ENCODE data around the gene SNX22.

DNA sequence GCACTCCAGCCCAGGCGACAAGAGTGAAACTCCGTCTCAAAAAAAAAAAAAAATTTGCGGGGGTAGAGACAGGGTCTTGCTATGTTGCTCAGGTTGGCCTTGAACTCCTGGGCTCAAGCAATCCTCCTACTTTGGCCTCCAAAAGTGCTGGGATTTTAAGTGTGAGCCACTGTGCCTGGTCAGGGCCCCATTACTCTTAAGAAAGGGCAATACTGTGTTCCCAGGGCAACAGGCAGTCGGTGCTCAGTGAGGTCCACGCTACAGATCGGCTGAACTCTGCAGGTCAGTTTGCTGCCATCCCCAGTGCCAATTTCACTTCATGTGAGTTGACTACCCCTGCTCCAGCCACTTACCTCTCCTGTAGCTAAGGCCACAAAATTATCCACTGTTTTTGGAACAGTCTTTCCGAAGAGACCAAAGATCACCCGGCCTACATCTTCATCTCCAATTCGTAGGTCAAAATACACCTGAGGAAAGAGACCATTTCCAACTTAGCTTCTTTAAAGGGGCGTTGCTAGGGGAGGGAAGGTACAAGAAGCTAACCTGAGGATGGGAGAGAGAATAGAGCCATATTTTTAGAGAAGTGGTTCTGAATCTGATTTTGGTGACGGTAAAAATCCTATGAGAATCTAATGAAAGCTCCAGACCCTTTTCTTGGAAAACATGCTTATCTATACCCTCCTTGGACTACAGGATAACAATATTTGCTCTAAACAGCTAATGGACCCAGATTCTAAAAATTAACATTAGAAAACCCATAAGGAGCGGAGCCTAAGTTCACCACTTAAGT lies 10.4 kb downstream of the SNX22 start:
- TF ChIP-seq, protein P1, sequence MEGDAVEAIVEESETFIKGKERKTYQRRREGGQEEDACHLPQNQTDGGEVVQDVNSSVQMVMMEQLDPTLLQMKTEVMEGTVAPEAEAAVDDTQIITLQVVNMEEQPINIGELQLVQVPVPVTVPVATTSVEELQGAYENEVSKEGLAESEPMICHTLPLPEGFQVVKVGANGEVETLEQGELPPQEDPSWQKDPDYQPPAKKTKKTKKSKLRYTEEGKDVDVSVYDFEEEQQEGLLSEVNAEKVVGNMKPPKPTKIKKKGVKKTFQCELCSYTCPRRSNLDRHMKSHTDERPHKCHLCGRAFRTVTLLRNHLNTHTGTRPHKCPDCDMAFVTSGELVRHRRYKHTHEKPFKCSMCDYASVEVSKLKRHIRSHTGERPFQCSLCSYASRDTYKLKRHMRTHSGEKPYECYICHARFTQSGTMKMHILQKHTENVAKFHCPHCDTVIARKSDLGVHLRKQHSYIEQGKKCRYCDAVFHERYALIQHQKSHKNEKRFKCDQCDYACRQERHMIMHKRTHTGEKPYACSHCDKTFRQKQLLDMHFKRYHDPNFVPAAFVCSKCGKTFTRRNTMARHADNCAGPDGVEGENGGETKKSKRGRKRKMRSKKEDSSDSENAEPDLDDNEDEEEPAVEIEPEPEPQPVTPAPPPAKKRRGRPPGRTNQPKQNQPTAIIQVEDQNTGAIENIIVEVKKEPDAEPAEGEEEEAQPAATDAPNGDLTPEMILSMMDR (IDR thresholded peaks at IDR 0.05), result no peak
- TF ChIP-seq POLR2A (IDR thresholded peaks at IDR 0.05), result no peak

Data from prostate gland (tissue), 2 donors.